GM12875 (cell line): ENCODE data around the gene ZNF215.

ENCODE experiments used
- H3K4me3 ChIP-seq: one replicate; pipeline ENCODE4 v1.5.1; 2011; ENCODE audit warnings: low read depth, low read length, control low read depth
- TF ChIP-seq, protein P1 (sequence below): IDR thresholded peaks from 2 replicates; pipeline ENCODE4 v1.5.1; 2011; ENCODE audit warnings: low read depth, mild to moderate bottlenecking, control low read depth, inconsistent platforms, low read length, moderate library complexity, borderline replicate concordance; ENCODE audit not compliant: insufficient read depth

Gene ZNF215

DNA sequence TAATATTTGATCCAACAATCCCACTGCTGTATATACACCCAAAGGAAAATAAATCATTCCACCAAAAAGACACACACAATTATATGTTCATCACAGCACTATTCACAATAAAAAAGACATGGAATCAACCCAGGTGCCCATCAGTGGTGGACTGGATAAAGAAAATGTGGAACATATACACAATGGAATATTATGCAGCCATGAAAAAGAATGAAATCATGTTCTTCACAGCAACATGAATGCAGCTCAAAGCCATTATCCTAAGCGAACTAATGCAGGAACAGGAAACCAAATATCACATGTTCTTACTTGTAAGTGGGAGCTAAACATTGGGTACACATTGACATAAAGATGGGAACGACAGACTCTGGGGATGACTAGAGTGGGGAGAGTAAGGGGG, 6.5 kb upstream of the ZNF215 start:
- TF ChIP-seq, protein P1, sequence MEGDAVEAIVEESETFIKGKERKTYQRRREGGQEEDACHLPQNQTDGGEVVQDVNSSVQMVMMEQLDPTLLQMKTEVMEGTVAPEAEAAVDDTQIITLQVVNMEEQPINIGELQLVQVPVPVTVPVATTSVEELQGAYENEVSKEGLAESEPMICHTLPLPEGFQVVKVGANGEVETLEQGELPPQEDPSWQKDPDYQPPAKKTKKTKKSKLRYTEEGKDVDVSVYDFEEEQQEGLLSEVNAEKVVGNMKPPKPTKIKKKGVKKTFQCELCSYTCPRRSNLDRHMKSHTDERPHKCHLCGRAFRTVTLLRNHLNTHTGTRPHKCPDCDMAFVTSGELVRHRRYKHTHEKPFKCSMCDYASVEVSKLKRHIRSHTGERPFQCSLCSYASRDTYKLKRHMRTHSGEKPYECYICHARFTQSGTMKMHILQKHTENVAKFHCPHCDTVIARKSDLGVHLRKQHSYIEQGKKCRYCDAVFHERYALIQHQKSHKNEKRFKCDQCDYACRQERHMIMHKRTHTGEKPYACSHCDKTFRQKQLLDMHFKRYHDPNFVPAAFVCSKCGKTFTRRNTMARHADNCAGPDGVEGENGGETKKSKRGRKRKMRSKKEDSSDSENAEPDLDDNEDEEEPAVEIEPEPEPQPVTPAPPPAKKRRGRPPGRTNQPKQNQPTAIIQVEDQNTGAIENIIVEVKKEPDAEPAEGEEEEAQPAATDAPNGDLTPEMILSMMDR: no peak
- H3K4me3 ChIP-seq: no peak overlapping the region

DNA sequence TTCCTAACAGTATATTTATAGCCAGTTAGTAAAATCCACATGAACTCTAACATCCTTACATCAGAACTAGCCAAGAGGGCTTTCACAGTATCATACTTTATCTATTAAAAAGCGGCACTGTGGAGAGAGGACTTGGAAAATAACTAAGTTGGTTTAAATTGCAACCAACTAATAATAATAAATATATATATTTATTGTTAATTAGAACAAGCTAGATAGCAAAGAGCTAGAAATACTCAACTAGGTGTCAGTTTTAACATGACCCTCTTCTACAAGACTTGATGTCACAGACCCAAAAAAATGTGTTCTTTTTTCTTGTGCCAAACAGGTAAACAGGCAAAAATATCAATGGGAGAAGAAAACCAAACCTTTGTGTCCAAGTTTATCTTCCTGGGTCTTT, 5.5 kb upstream of the ZNF215 start, which contains the start of gene OR2D3:
Gene OR2D3, plus strand, starts transcription at position 301 of the 400 bp plus-strand sequence. Its CDS starts 0 bp downstream, at position 301.
- TF ChIP-seq, protein P1: no peak
- H3K4me3 ChIP-seq: no peak within 1 kb of the TSS

DNA sequence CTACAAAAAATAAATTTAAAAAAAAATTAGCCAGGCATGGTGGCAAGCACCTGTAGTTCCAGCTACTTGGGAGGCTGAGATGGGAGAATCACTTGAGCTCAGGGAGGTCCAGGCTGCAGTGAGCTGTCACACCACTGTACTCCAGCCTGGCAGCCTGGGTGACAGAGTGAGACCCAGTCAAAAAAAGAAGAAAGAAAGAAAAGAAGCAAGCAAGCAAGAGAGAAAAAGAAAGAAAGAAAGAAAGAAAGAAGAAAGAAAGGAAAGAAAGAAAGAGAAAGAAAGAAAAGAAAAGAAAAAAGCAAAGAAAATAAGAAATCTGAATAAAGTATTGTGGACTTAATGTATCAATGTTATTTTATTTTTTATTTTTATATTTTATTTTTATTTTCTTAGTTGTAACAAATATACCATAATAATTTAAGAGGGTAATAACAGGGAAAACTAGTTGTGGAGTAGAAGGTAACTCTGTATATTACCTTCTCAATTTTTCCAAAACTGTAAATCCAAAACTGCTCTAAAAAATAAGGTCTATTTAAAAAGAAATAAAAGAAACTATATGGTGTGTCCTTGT, 1.1 kb upstream of the ZNF215 start:
- TF ChIP-seq, protein P1: no peak
- H3K4me3 ChIP-seq: no peak overlapping the region

DNA sequence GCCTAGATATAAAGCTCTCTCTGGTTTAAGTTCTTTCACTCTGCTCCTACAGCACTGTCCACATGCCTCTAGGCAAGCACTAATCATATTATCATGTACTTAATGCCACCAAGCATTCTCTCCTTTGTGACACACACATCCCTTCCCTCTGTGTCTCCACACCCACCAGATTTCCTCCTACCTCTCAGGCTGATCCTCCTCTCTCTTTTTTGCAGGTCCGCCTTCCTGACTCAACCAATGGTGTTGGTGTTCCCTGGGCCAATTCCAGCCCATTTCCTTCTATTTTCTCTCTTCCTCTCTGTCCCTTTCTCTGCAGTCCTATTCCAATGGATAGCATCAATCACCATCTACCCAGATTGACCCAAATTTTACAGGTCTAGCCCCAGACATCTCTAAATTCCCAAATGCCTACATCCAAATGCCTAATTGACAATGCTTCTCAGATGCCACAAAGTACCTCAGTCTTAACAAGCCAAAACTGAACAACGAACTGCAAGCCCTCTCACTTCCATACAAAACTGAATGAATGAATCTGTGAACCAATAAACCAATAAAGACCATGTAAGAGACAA, 504 bp upstream of the ZNF215 start:
- H3K4me3 ChIP-seq: peak overlapping the region; percentile 92
- TF ChIP-seq, protein P1: no peak

DNA sequence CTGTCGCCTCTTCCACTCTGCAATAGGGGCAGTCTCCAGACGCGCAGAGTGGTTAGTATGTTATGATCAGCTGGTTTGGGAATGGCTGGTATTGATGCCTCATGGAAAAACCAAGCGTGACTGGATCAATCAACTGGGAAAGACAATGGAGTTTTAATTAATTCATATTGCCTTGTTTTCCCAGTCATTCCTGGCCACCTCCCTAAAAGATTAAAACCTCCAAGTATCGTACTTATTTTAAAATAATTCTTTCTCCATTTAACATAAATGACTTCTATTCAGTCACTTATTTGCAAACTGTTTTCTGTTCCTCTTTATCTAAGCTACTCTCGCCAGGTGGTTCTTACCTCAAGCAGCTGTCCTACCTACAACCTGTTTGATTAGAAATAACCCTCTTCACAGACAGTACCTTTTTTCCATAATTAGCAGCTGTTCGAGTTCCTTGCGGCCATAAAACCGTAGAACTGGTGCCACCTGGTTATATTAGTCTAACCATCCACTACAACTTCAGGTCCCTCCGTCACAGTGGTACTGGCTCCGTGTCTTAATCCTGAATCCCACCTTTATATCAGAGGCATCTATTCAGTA, 898 bp downstream of the ZNF215 start:
- peak overlapping the region; percentile 92 for H3K4me3 ChIP-seq
- TF ChIP-seq, protein P1: no peak

DNA sequence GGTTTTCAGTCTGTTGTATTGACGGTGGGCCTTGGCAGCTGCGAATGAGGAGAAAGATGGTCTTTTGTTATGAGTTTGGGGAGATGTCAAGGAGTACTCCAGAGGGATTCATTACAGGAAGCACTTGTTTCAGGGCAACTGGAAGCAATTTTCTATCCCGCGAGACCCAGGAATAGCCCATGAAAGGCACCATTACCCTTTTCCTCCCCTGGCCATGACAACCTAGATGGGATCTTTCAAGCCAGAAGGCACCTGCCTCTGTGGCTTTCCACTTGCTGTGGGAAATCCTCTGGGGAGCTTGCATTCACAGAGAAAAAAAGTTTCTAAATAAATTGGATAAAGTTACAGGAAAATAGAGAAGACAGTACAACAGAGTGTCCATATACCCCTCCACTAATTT, 2.7 kb downstream of the ZNF215 start:
- H3K4me3 ChIP-seq: no peak overlapping the region
- TF ChIP-seq, protein P1: no peak
